Activated CD8-positive, alpha-beta memory T cell treated with anti-CD3 and anti-CD28 coated beads, Interleukin-2, amount 10 ng/mL, durations not matched to agents 7 days and 5 days (primary cell): ENCODE data around the gene TRDN. TPM values are rescaled to one million over a fixed set of nuclear protein-coding genes. Genes with fewer than 3 reads are reported as not detected.

Source experiments
- ATAC-seq: fragments of 150-1000 bp; cut with Tn5 transposase; one replicate; pipeline ENCODE4 v1.10.0; 2021; ENCODE audit warnings: moderate library complexity
- CTCF ChIA-PET: fragments of 350-600 bp; sonication (Branson Sonifier 250); formaldehyde crosslinking; loops from one replicate; lab custom pipeline; 2021; ENCODE audit warnings: antibody characterized with exemption; lab: Charles Lee
- DNase-seq: peaks from one replicate; pipeline ENCODE4 v3.0.0-alpha.2; 2020
- H3K27ac Mint-ChIP-seq: one replicate; pipeline ENCODE4 v1.8.0; 2021; ENCODE audit warnings: mild to moderate bottlenecking, mixed read lengths
- H3K27me3 Mint-ChIP-seq: one replicate; pipeline ENCODE4 v1.8.0; 2021; ENCODE audit warnings: mixed read lengths
- H3K36me3 Mint-ChIP-seq: one replicate; pipeline ENCODE4 v1.8.0; 2021; ENCODE audit warnings: mild to moderate bottlenecking, mixed read lengths
- H3K4me1 Mint-ChIP-seq: one replicate; pipeline ENCODE4 v1.8.0; 2021; ENCODE audit warnings: mixed read lengths
- H3K4me3 Mint-ChIP-seq: one replicate; pipeline ENCODE4 v1.8.0; 2021; ENCODE audit warnings: mild to moderate bottlenecking, moderate library complexity, mixed read lengths
- H3K9me3 Mint-ChIP-seq: one replicate; pipeline ENCODE4 v1.8.0; 2022; ENCODE audit warnings: low read depth, mixed read lengths
- total RNA-seq, 2 experiments: library from RNA; stranded (reverse); gene quantifications; one replicate each; pipeline ENCODE4 v1.2.3, GENCODE V29; 2021

TRDN gene
- total RNA-seq, 2 experiments from 2014 or later = not detected

DNA sequence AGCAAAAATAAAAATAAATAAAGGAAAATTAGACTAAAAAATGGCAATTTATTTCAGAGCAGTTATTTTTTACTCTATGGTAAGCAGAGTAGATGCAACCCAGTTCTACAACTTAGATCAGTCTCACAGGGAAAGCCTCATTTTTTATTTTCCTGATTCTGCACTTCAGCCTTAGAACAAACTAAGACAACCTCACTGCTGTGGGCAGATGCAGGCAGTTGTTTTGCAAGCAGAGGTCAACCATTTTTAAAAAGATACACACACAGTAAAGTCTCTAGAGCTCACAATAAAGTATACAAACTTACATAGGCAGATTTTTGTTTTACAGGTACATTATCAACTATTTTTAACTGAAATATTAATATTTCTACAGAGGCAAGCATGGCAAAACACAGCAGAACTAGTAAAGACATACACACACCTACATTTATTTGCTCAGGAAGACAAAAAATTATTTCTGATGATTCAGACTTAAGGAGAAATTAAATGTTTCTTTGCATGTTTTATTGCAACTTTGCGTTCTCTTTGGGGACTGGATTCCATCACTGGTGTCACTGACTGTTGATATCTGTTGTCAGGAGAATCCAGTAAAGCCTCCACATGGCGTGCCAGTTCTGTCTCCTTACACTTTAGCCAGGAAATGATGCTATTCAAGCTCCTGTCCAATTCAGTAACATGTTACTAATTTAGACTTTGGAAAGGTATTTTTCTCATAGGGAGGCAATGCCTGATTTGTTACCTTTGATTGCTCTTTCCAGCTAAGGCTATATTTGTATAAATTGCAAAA is 102.7 kb downstream of the TRDN start:
- Mint-ChIP-seq H3K36me3 (no peaks in the 10 kb centered on the region), H3K9me3 (no peaks in the 10 kb centered on the region), H3K27me3 (no peaks in the 10 kb centered on the region), H3K4me3 (no peak overlapping the region), H3K27ac (no peak overlapping the region), H3K4me1 (no peaks in the 10 kb centered on the region)
- ATAC-seq = no peak
- DNase-seq = no peak
- CTCF ChIA-PET = no interaction called here

DNA sequence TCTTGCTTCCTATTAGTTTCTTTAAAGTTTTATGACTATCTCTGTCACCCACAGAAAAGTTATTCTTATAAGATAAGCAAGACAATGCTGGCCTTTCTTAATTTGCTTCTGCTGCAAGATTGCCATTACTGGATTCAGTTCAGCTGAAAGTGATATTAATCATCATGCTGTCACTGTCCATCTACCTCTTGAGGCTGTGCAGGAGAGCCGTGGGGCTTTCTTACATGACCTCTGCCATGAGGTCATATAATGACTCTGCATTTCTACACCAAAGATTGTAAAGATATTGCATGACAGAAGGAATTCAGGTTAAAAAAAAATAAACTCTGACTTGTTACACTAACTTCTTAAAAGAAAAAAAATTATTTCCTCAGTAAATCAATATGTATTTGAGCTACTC is 106.9 kb downstream of the TRDN start:
- Mint-ChIP-seq H3K4me3 (no peak overlapping the region), H3K4me1 (no peaks in the 10 kb centered on the region), H3K27me3 (no peaks in the 10 kb centered on the region), H3K27ac (no peak overlapping the region), H3K9me3 (peaks cover 2% of the 10 kb centered on the region), H3K36me3 (no peaks in the 10 kb centered on the region)
- no peak for DNase-seq
- no peak for ATAC-seq
- CTCF ChIA-PET = no interaction called here

DNA sequence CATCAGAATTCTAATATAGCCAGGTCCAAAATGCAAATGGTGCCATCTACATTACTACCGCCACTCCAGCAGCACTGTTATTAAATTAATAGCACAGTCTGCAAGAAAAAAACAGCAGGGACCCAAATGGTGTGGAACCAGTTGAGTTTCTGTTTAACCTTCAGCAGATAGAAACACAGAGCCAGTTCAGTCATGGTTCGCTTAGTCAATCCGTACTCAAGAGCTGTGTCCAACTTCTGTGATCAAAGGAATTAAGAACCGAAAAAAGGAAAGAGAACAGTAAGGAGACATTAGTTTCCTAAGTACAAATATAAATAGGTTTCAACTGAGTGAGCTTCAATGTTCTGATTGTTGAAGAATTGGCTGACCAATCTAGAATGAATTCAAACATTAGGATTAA is 107.7 kb downstream of the TRDN start:
- no peak overlapping the region for H3K27ac Mint-ChIP-seq
- no peaks in the 10 kb centered on the region for H3K27me3 Mint-ChIP-seq

DNA sequence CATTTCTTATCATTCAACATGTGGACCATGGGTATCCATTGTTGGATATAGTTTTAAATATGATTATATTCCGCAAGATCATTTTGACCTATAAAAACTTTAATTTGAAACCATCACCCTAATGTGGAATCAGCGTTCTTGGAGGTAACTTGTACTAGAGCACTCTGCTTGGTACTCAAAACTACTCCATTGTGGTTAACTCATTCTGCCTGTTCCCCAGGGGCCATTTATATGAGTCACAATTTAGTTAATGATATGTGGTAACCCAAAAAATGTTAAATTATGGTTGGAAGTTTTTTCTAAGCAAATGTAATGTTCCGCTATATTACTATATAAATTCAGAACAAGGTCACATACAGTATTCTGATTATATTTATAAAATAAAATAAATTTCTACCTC is 109.3 kb downstream of the TRDN start:
- CTCF ChIA-PET = no interaction called here
- no peak for ATAC-seq
- Mint-ChIP-seq H3K27ac (no peak overlapping the region), H3K36me3 (no peaks in the 10 kb centered on the region), H3K4me3 (no peak overlapping the region), H3K27me3 (no peaks in the 10 kb centered on the region), H3K9me3 (peaks cover 2% of the 10 kb centered on the region), H3K4me1 (no peaks in the 10 kb centered on the region)
- no peak for DNase-seq

More for the DNA sequence above, 107.7 kb downstream of the TRDN start:
- ATAC-seq (no peak), DNase-seq (no peak)
- Mint-ChIP-seq H3K36me3 (no peaks in the 10 kb centered on the region), H3K4me3 (no peak overlapping the region), H3K4me1 (no peaks in the 10 kb centered on the region), H3K9me3 (peaks cover 2% of the 10 kb centered on the region)
- CTCF ChIA-PET = no interaction called here

DNA sequence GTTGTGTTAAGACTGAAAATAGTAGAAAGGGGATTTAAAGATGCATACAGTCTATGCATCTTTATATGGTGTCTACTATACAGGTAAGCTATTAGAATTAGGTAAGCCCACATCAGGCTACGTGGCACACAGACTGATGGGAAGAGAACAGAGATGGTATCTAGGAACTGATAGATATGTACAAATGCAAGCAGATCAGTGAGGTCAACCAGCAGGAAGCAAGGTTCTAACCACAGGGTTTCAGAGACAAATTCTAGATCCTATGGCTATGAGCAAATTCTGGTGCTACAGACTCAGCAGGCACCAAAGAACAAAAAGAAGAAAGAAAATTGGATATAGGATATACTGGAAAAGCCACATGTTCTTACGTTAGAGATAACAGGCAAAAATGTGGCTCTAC is 110.6 kb downstream of the TRDN start:
- Mint-ChIP-seq H3K27ac (no peak overlapping the region), H3K4me3 (no peak overlapping the region), H3K36me3 (no peaks in the 10 kb centered on the region), H3K9me3 (peaks cover 2% of the 10 kb centered on the region), H3K27me3 (no peaks in the 10 kb centered on the region), H3K4me1 (no peaks in the 10 kb centered on the region)
- CTCF ChIA-PET = no interaction called here
- ATAC-seq (no peak), DNase-seq (no peak)

DNA sequence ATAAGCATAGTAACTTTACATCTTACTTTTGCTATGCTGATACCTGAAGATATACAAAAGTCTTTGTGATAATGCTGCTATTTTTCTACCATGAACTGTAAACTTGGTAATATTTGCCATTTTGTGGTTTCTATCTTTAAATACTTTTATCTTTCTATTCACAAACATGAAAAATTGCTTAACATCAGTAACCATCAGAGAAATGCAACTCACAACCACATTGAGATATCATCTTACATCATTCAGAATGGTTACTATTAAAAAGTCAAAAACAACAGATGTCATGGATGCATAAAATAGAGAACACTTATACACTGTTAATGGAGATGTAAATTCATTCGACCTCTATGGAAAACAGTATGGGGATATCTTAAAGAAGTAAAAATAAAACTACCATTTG is 112.0 kb downstream of the TRDN start:
- Mint-ChIP-seq H3K36me3 (no peaks in the 10 kb centered on the region), H3K9me3 (peaks cover 2% of the 10 kb centered on the region), H3K4me1 (no peaks in the 10 kb centered on the region), H3K27ac (no peak overlapping the region), H3K4me3 (no peak overlapping the region), H3K27me3 (no peaks in the 10 kb centered on the region)
- no peak for DNase-seq
- CTCF ChIA-PET = no interaction called here
- ATAC-seq = no peak

DNA sequence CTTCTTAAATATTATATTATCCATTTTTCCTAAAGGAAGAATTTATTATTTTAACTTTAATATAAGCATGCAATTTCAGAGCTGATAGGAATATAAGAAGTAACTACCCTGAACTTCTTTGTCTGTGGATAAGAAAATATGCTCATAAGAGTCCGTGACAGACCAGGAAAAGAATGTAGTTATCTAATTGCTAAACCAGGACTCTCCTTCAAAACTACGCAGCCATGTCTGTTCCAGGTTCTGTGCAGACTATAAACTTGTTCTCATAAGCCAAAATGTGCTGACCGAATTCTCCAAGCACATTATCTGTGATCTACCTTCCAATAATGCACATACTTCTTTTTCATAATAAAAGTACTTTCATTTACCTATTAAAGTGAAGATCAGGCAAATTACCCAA is 116.5 kb downstream of the TRDN start:
- Mint-ChIP-seq H3K36me3 (no peaks in the 10 kb centered on the region), H3K4me1 (no peaks in the 10 kb centered on the region), H3K9me3 (no peaks in the 10 kb centered on the region), H3K27ac (no peak overlapping the region), H3K27me3 (no peaks in the 10 kb centered on the region), H3K4me3 (no peak overlapping the region)
- CTCF ChIA-PET = no interaction called here
- DNase-seq = no peak
- ATAC-seq = no peak

DNA sequence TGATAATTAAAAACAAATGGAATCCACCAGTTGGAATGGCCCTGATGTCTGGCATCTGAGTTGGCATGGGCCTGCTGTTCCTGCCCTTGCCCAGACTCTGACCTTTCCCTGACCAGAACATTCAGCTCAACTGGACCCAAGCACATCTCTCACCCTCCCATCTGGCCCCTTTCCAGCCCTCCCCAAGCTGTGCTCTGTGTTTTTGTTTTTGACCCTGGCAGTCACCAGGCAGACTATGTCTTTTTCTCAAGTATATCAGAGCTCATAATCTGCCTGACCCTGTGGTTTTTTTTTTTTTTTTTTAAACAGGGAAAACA is 117.6 kb downstream of the TRDN start:
- no peak overlapping the region for H3K4me3 Mint-ChIP-seq
- CTCF ChIA-PET = no interaction called here
- DNase-seq = no peak
- H3K27me3 Mint-ChIP-seq = no peaks in the 10 kb centered on the region
- H3K9me3 Mint-ChIP-seq = no peaks in the 10 kb centered on the region
- ATAC-seq = no peak
- no peak overlapping the region for H3K27ac Mint-ChIP-seq
- no peaks in the 10 kb centered on the region for H3K4me1 Mint-ChIP-seq
- H3K36me3 Mint-ChIP-seq = no peaks in the 10 kb centered on the region

DNA sequence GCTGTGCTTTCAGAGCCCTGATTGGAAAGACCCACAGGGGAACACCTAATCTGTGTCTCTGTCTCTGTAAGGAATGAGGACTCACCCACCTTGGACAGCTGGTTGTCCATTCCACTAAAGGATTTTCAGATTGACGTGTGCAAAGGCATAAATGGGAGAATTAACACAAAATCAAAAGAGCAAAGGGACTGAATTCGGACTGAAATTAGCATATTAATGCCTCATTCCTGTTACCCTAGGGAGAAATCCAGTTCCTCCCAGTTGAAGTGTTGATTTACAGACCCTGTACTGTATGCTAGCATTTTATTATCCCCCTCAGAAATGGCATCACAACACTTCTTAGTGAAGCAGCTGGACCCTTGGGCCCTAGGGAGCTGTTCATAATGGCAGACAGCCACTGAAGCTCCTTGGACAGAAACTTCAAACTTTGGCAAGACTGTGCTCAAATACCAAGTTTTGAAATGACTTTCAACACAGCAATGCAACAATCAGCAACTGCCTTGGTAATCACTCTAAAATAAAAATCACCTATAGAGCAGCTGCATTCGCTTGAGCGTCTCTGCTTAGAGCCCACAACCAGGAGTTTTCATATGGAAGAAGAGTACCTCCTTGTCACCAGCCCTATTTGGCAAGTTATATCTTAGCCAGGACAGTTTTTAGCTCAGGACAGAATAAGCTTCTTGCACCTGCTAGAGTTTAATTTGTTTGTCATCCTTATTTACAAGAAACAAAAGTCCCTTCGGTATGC is 118.1 kb downstream of the TRDN start:
- no peaks in the 10 kb centered on the region for H3K27me3 Mint-ChIP-seq
- ATAC-seq = no peak
- CTCF ChIA-PET = no interaction called here
- H3K4me3 Mint-ChIP-seq = no peak overlapping the region
- H3K4me1 Mint-ChIP-seq = no peaks in the 10 kb centered on the region
- no peak overlapping the region for H3K27ac Mint-ChIP-seq
- H3K9me3 Mint-ChIP-seq = no peaks in the 10 kb centered on the region
- H3K36me3 Mint-ChIP-seq = no peaks in the 10 kb centered on the region
- DNase-seq = no peak

DNA sequence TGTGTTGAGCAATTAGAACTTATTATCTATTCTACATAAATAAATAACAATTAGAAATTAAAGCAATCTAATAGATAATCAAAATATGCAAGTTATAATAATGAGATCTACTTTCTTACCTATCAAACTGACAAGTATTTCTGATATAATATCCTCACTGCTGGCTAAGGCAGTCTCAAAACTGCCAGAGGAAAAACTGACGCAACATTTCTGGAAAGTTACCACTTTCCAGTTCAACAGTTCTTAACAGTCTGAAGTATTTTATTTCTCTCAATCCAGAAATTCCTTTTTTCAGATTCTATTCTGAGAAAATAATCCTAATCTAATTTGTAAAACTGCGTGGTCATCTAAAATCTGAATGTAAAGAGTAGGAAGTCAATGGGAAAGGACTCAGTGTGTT is 121.0 kb downstream of the TRDN start:
- Mint-ChIP-seq H3K27ac (no peak overlapping the region), H3K27me3 (no peaks in the 10 kb centered on the region), H3K36me3 (no peaks in the 10 kb centered on the region), H3K9me3 (no peaks in the 10 kb centered on the region), H3K4me1 (no peaks in the 10 kb centered on the region), H3K4me3 (no peak overlapping the region)
- CTCF ChIA-PET = no interaction called here
- DNase-seq (no peak), ATAC-seq (no peak)

DNA sequence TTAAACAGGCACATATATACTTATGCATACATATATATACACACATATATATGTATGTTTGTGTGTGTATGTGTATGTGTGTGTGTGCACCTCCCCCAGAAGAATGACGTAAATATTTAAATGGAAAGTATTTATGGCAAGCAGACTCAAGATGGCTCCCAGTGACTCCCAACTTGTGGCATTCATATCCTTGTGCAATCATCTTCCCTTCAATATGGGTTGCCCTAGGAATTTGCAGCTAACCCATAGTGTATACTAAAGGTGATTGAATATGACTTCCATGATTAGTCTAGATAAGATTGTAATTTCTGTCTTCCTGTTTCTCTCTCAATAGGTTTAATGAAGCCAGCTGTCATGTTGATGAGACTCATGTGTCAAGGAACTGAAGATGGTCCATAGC is 127.6 kb downstream of the TRDN start:
- Mint-ChIP-seq H3K4me3 (no peak overlapping the region), H3K4me1 (no peaks in the 10 kb centered on the region), H3K9me3 (no peaks in the 10 kb centered on the region), H3K27me3 (no peaks in the 10 kb centered on the region), H3K36me3 (no peaks in the 10 kb centered on the region), H3K27ac (no peak overlapping the region)
- no peak for DNase-seq
- ATAC-seq = no peak
- CTCF ChIA-PET = no interaction called here

DNA sequence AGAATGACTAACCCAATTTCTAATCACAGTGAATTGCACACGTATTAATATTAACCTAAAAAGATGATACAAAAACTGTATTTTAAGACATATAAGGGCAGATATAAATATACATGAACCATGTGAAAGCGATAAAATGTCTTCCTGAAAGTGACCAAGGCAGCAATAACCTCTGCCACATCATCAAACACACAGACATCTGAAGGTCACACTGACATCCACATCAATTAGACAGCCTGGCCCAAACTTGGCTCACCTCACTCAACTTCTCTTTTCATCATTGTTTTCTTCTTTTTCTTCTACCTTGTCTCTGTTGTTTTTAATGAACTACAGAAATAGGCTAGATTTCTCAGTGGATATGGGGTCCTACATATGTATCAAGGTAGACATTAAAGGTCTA is 128.5 kb downstream of the TRDN start:
- Mint-ChIP-seq H3K4me3 (no peak overlapping the region), H3K27me3 (no peaks in the 10 kb centered on the region), H3K36me3 (no peaks in the 10 kb centered on the region), H3K27ac (no peak overlapping the region), H3K4me1 (no peaks in the 10 kb centered on the region), H3K9me3 (no peaks in the 10 kb centered on the region)
- no peak for ATAC-seq
- DNase-seq = no peak
- CTCF ChIA-PET = no interaction called here

DNA sequence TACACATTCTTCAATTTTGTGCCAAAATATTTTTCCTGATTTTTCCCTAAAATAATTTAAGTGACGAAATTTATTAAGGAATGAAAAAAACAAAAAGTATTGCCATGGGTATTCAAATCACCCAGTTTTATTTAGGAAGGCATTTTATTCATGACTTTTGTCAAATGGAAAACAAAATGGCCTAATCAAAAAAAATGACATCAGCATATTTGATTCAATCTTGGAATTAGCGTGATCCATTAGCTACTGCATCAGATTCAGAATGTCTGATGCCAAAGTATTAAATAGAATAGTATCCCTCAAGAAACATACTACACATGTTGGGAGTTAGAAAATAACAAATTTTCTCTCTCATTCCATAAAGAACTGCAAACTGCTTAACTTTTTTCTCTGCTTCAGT is 129.2 kb downstream of the TRDN start:
- DNase-seq (no peak), ATAC-seq (no peak)
- Mint-ChIP-seq H3K36me3 (no peaks in the 10 kb centered on the region), H3K27me3 (no peaks in the 10 kb centered on the region), H3K9me3 (no peaks in the 10 kb centered on the region), H3K4me1 (no peaks in the 10 kb centered on the region), H3K4me3 (no peak overlapping the region), H3K27ac (no peak overlapping the region)
- CTCF ChIA-PET = no interaction called here

DNA sequence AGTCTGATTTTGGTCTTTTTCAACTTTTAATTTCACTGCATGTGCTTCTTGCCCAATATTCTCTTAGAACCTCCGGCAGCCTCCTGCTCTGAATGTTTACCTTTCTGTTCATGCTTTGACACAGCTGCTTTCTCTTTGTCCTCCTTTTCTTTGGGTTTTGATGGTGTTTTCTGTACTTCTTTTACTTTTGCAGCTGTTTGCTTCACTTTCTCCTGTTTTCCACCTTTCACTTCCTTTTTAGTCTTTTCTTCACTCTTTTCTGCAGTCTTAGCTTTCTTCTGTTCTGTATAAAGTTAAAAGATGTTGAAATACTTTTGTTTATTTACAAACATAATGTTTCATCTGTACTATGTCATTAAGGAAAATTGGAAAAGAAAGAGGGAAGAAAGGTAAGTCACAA is 133.1 kb downstream of the TRDN start:
- no peak for ATAC-seq
- DNase-seq = no peak
- H3K4me1 Mint-ChIP-seq = no peaks in the 10 kb centered on the region

More for the DNA sequence above, 133.1 kb downstream of the TRDN start:
- Mint-ChIP-seq H3K27me3 (no peaks in the 10 kb centered on the region), H3K4me3 (no peak overlapping the region), H3K9me3 (no peaks in the 10 kb centered on the region), H3K36me3 (no peaks in the 10 kb centered on the region), H3K27ac (no peak overlapping the region)
- CTCF ChIA-PET = no interaction called here
